SH-SY5Y (cell line): Measurements from ENCODE around the gene TMEM86B.

Experiments used
- GATA2 ChIP-seq: IDR thresholded peaks from 2 replicates; pipeline ENCODE4 v1.6.1; 2011; ENCODE audit warnings: mild to moderate bottlenecking, low read depth, low read length
- GATA3 ChIP-seq: IDR thresholded peaks from 2 replicates; pipeline ENCODE4 v1.6.1; 2011; ENCODE audit warnings: low read depth, mild to moderate bottlenecking, low read length, moderate library complexity

DNA sequence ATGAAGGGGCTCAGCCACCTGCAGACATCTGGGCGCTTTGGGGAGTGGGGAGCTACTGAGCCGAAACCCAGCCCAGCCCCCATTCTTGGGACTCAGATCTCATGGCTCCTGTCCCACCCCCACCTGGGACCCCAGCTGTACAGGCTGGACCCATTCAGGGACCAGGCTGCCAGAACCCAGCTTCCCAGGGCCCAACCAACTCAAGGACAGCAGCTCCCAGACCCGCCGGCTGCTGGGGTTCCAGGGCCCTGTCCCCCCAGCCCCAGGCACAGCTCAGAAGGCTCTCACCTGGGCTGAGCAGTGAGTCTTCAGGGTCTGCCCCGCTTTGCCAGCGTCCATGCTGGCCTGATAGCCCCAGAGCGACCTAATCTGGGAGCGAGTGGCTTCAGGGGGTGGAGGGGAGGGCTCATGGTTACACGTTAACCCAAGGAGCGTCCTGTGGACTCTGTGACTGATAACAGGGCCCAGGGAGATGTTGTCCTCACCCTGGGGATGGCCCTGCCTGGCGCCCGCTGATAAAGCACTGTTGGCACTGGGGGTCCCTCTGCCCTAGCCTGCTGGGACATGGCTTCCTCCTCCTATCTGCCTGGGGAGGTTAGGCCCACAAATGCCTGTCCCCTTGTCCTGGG, at the start of gene TMEM86B:
- TF ChIP-seq GATA3 (no peak), GATA2 (no peak)
